ENCODE results near the gene PLA2G4B. TPM values are rescaled to one million over a fixed set of nuclear protein-coding genes. Genes with fewer than 3 reads are reported as not detected.

PLA2G4B gene
- total RNA-seq, 2 donors from 2014 or later, result 8.3 to 9.4 TPM

DNA sequence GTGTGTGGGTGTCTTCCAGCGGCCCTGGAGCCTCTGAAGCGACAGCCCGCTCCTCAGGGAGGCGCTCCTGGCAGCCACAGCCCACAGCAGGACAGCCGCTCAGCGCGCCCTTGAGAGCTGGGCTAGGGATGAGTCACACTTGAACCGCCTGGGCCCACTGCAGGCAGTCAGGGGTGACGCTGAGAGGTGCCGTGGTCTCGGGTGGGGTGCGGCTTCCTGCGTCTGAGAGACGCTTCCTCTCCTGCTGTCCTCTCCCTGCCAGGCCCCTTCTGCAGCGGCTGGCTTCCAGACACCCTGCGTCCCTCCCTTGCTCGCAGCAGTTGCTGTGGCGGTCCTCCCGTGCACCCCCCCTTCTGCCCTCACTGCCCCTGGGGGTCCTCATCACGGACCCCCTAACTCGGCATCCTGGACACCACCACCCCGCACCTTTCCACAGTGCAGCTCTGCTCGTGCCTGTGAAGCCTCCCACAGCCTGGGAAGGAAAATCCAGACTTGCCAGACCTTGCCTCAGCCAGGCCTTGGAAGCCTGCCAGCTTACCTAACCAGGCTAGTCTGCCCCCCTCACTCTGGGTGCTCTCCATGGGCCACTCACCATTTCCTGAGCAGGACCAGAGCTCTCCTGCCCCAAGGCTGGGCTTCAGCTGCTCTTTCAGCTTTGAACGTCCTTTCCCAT is 56.3 kb downstream of the PLA2G4B start:
- Mint-ChIP-seq H3K36me3 (peaks cover 0 to 5% of the 10 kb centered on the region in 2 donors), H3K9me3 (no peaks in the 10 kb centered on the region), H3K27ac (peak overlapping the region; percentile 85 to 93)
- ATAC-seq (peak; percentile 84 to 96), DNase-seq (ENCODE audit: low spot score in 2 of 2) (peak; percentile 62 to 75)

DNA sequence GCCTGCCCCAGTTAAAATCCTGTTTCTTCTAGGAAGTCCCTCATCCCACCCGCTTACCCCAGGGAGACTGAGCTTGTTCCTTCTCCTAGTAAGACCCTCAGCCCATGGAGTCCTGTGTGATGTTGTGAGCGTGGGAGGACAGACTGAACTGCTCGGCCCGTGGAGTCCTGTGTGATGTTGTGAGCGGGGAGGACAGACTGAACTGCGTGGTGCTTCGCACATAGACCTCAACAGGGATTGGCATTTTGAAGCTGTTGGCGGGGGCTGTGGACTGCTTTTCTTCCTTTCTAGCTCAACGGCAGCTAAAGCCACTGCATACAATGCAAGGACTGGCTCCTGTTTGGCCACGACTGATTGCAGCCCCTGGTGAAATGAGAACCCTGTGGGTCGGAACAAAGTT is 56.8 kb downstream of the PLA2G4B start:
- Mint-ChIP-seq H3K9me3 (no peaks in the 10 kb centered on the region), H3K36me3 (peaks cover 0 to 5% of the 10 kb centered on the region in 2 donors), H3K27ac (peak overlapping the region; percentile 85 to 93)
- DNase-seq (ENCODE audit: low spot score in 2 of 2) (no peak), ATAC-seq (no peak)

DNA sequence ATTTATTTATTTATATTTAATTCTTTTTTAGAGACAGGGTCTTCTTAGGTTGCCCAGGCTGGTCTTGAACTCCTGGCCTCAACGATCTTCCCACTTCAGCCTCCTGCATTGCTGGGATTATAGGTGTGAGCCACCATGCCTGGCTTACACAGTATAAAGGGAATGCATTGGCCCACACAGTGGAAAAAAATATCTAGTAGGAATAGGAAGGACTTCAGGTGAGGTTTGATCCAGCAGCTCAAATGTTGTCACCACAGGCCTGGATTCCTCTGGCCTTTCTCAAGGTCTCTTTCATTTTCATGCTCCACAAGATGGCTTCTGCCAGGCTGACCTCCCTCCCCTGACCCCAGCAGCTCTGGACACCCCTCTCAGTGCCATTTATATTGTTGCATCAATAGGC is 57.3 kb downstream of the PLA2G4B start:
- Mint-ChIP-seq H3K9me3 (no peaks in the 10 kb centered on the region), H3K27ac (peak overlapping the region in 1 of 2 donors; percentile 53), H3K36me3 (peaks cover 0 to 5% of the 10 kb centered on the region in 2 donors)
- DNase-seq (ENCODE audit: low spot score in 2 of 2) (no peak), ATAC-seq (no peak)

DNA sequence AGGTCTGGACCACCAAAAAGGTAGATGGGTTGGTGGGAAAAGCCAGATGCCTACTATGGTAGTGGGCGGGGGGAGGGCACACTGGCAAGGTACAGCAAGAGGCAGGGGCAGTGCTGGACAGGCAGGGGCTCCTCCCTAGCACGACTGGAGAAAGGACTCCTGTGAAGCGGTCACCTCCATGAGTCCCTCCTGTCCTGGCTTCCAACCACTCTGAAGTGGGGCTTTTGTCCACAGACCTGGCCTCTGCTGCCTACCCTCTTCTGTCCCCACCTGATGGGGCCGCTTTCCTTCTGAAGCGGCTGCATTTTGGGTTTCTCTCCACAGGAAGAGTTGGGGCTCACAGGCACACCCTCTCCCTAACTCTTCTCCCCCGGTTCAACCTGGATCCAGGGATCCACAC is 57.9 kb downstream of the PLA2G4B start:
- H3K9me3 Mint-ChIP-seq, result no peaks in the 10 kb centered on the region
- DNase-seq (ENCODE audit: low spot score in 2 of 2) (no peak), ATAC-seq (no peak)
- H3K36me3 Mint-ChIP-seq, result peaks cover 0 to 10% of the 10 kb centered on the region in 2 donors
- H3K27ac Mint-ChIP-seq, result peak overlapping the region; percentile 53 to 77

DNA sequence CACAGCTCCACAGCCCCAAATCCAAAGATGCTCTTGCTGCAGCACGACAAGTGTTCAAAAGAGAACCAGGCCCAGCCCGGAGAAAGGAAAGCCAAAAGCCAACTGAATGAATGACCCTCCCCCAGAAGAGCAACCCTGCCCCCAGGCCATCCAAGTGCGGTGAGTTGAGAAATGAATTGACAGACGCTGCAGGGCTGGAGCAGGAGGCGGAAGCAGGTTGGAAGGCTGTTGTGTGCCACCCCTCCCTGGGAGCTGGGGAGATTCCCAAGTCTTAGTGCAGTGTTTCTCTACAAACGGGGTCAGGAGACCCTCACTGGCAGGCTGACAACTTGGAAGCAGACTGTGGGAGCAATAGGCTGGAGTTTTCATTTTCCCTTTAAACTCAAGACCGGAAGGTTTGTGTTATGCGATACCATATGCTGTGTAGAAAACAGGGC is 58.7 kb downstream of the PLA2G4B start:
- no peak for DNase-seq (ENCODE audit: low spot score in 2 of 2)
- peaks cover 0 to 12% of the 10 kb centered on the region in 2 donors for H3K36me3 Mint-ChIP-seq
- ATAC-seq, result no peak
- no peaks in the 10 kb centered on the region for H3K9me3 Mint-ChIP-seq
- peak overlapping the region; percentile 53 to 77 for H3K27ac Mint-ChIP-seq

Other genes with a start within 250 kb of the PLA2G4B start
- 10 to 100 TPM; 25.7 to 36.2 TPM for gene MGA, start 178.4 kb upstream of the PLA2G4B start, total RNA-seq
- gene MAPKBP1, start 64.4 kb upstream of the PLA2G4B start, total RNA-seq, result 10 to 100 TPM; 31.0 to 31.3 TPM
- gene JMJD7, start 10.8 kb upstream of the PLA2G4B start, total RNA-seq, result 10 to 100 TPM; 13.5 to 17.7 TPM
- gene SPTBN5, start 55.2 kb downstream of the PLA2G4B start, total RNA-seq, result 1 to 10 TPM in 1 of 2 donors, under 1 TPM in 1; 0.55 to 1.4 TPM
- gene EHD4, start 133.7 kb downstream of the PLA2G4B start, total RNA-seq, result 10 to 100 TPM; 25.3 to 60.0 TPM
- not detected for gene PLA2G4E, start 182.2 kb downstream of the PLA2G4B start, total RNA-seq